ENCODE measurements around the gene MRGPRX1. TPM values are rescaled to one million over a fixed set of nuclear protein-coding genes. Genes with fewer than 3 reads are reported as not detected.

Gene MRGPRX1
- total and polyA plus RNA-seq, 2 donors (not counting 3 experiments of a cell fraction or from before 2014, with no cell fraction given): not detected

DNA sequence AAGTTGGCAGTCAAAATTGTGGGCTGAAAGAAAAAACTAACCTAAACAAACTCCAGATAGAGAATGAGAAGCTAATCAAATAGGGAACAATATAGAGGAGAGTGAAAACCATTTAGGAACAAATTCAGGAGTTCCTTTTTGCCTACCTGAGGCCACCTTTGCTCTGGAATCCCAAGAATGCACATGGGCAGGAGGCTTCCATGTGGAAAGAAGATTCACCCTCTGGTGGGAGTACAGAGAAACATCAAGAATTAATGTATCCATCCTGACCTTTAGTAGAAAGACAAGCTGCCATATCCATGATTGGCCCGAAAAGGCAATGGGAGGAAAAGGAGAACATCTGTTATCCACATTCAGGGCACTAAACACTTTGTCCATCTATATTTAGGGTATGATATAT lies 35.0 kb upstream of the MRGPRX1 start:
- intact Hi-C loops (cut with micrococcal nuclease): no loop called here
- DNase-seq (ENCODE audit: low read depth, low spot score) (no peak), FAIRE-seq (no peak)
- CTCF ChIA-PET: no interaction called here
- no TSS peak for BruUV-seq (replicated peaks)
- no peaks in the 10 kb centered on the region for H3K9me3 ChIP-seq (replicated peaks; ENCODE audit: control insufficient read depth, insufficient read depth, low read length)
- peaks cover 2 to 3% of the 10 kb centered on the region in 2 experiments for H3K27me3 ChIP-seq (ENCODE audit: control insufficient read depth in 2 of 2, insufficient read depth in 2 of 2, low read length in 2 of 2)
- no peak overlapping the region for H3K4me3 ChIP-seq (replicated peaks in 1 of 3; ENCODE audit: insufficient read depth in 1 of 3, low read depth in 1 of 3, low read length in 3 of 3)
- H3K79me2 ChIP-seq (ENCODE audit: control insufficient read depth, insufficient read depth, low read length): no peaks in the 10 kb centered on the region
- no peaks in the 10 kb centered on the region for H3K4me1 ChIP-seq (ENCODE audit: control insufficient read depth, extremely low read depth, insufficient read depth, low read length)
- H3K27ac ChIP-seq (ENCODE audit: insufficient read depth, low read depth, low read length): no peak overlapping the region
- TF ChIP-seq, protein P1, sequence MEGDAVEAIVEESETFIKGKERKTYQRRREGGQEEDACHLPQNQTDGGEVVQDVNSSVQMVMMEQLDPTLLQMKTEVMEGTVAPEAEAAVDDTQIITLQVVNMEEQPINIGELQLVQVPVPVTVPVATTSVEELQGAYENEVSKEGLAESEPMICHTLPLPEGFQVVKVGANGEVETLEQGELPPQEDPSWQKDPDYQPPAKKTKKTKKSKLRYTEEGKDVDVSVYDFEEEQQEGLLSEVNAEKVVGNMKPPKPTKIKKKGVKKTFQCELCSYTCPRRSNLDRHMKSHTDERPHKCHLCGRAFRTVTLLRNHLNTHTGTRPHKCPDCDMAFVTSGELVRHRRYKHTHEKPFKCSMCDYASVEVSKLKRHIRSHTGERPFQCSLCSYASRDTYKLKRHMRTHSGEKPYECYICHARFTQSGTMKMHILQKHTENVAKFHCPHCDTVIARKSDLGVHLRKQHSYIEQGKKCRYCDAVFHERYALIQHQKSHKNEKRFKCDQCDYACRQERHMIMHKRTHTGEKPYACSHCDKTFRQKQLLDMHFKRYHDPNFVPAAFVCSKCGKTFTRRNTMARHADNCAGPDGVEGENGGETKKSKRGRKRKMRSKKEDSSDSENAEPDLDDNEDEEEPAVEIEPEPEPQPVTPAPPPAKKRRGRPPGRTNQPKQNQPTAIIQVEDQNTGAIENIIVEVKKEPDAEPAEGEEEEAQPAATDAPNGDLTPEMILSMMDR (IDR thresholded peaks at IDR 0.05; ENCODE audit: extremely low read depth in 1 of 2, insufficient read depth in 1 of 2, low read depth in 1 of 2, low read length in 2 of 2): no peak
- TF ChIP-seq POLR2AphosphoS5 (IDR thresholded peaks at IDR 0.05; ENCODE audit: insufficient read depth, low read depth, low read length) (no peak), FOS (IDR thresholded peaks at IDR 0.05; ENCODE audit: borderline replicate concordance, insufficient read depth, low read length) (no peak), EZH2 (IDR thresholded peaks at IDR 0.05; ENCODE audit: borderline replicate concordance, low read depth, low read length, severe bottlenecking) (no peak), JUN (IDR thresholded peaks at IDR 0.05; ENCODE audit: borderline replicate concordance, insufficient read depth, insufficient read length, low read depth) (no peak)
- no peak overlapping the region for H3K9ac ChIP-seq (replicated peaks; ENCODE audit: extremely low read depth, insufficient read depth, low read length)
- dilution Hi-C loops (cut with MboI; ENCODE audit: extremely low pct_ligation_motif_present, low sequenced_read_pairs): no loop called here
- POLR2A ChIA-PET: no interaction called here
- no peaks in the 10 kb centered on the region for H3K9me1 ChIP-seq (replicated peaks; ENCODE audit: control insufficient read depth, extremely low read depth, insufficient read depth, low read length)
- no peaks in the 10 kb centered on the region for H3K36me3 ChIP-seq (ENCODE audit: control insufficient read depth in 2 of 2, extremely low read depth in 1 of 2, insufficient read depth in 2 of 2, low read length in 2 of 2)
- no peak overlapping the region for H3K4me2 ChIP-seq (ENCODE audit: insufficient read depth, low read length)
- no peak overlapping the region for H2AFZ ChIP-seq (ENCODE audit: low read depth, low read length)
- H4K20me1 ChIP-seq (replicated peaks; ENCODE audit: control insufficient read depth, extremely low read depth, insufficient read depth, low read length): no peaks in the 10 kb centered on the region

DNA sequence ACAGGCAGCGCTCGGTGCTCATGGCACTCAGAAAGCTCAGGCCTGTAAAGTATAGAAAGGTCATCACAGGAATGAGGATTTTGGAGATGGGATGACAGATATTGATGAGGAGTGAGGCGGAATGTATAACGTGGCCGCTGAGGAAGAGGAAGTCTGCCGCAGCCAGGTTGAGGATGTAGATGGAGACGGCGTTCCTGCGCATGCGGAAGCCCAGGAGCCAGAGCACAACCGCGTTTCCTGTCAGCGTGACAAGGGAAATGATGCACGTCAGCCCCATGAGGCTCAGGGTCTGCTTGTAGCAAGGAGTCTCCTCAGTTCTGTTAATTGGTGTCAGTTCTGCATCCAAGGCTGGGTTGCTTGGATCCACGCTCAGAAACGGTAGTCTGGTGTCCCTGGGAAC lies 33.1 kb upstream of the MRGPRX1 start:
- Histone ChIP-seq H3K9me1 (replicated peaks; ENCODE audit: control insufficient read depth, extremely low read depth, insufficient read depth, low read length) (no peaks in the 10 kb centered on the region), H4K20me1 (replicated peaks; ENCODE audit: control insufficient read depth, extremely low read depth, insufficient read depth, low read length) (no peaks in the 10 kb centered on the region), H3K36me3 (ENCODE audit: control insufficient read depth in 2 of 2, extremely low read depth in 1 of 2, insufficient read depth in 2 of 2, low read length in 2 of 2) (no peaks in the 10 kb centered on the region), H3K27ac (ENCODE audit: insufficient read depth, low read depth, low read length) (no peak overlapping the region), H3K4me1 (ENCODE audit: control insufficient read depth, extremely low read depth, insufficient read depth, low read length) (no peaks in the 10 kb centered on the region), H3K9ac (replicated peaks; ENCODE audit: extremely low read depth, insufficient read depth, low read length) (no peak overlapping the region), H2AFZ (ENCODE audit: low read depth, low read length) (no peak overlapping the region), H3K79me2 (ENCODE audit: control insufficient read depth, insufficient read depth, low read length) (no peaks in the 10 kb centered on the region), H3K4me2 (ENCODE audit: insufficient read depth, low read length) (no peak overlapping the region), H3K4me3 (replicated peaks in 1 of 3; ENCODE audit: insufficient read depth in 1 of 3, low read depth in 1 of 3, low read length in 3 of 3) (no peak overlapping the region), H3K27me3 (ENCODE audit: control insufficient read depth in 2 of 2, insufficient read depth in 2 of 2, low read length in 2 of 2) (peaks cover 3 to 4% of the 10 kb centered on the region in 2 experiments), H3K9me3 (replicated peaks; ENCODE audit: control insufficient read depth, insufficient read depth, low read length) (no peaks in the 10 kb centered on the region)
- intact Hi-C loops (cut with micrococcal nuclease): no loop called here
- dilution Hi-C loops (cut with MboI; ENCODE audit: extremely low pct_ligation_motif_present, low sequenced_read_pairs): no loop called here
- POLR2A ChIA-PET: no interaction called here
- FAIRE-seq: no peak
- no peak for DNase-seq (ENCODE audit: low read depth, low spot score)
- TF ChIP-seq GATA2 (IDR thresholded peaks at IDR 0.05; ENCODE audit: insufficient read depth, insufficient read length, low read depth, low read length): no peak
- TF ChIP-seq, protein P1 (IDR thresholded peaks at IDR 0.05; ENCODE audit: extremely low read depth in 1 of 2, insufficient read depth in 1 of 2, low read depth in 1 of 2, low read length in 2 of 2): no peak
- TF ChIP-seq POLR2A (IDR thresholded peaks at IDR 0.05; ENCODE audit: low read depth, low read length): no peak
- no peak for TF ChIP-seq MYC (IDR thresholded peaks at IDR 0.05; ENCODE audit: low read depth, low read length)
- no peak for TF ChIP-seq EZH2 (IDR thresholded peaks at IDR 0.05; ENCODE audit: borderline replicate concordance, low read depth, low read length, severe bottlenecking)
- CTCF ChIA-PET: no interaction called here
- no TSS peak for BruUV-seq (replicated peaks)

All from endothelial cell of umbilical vein (primary cell).